ENCODE results near the gene TMEM185B. TPM values are rescaled to one million over a fixed set of nuclear protein-coding genes. Genes with fewer than 3 reads are reported as not detected.
"Not testable (repeated sequence)": the region's sequence is repeated elsewhere in the genome, so short reads cannot be mapped to it uniquely, and the experiment has no call there.

TMEM185B gene
- total RNA-seq, 1 donor from 2014 or later = 22.4 TPM

DNA sequence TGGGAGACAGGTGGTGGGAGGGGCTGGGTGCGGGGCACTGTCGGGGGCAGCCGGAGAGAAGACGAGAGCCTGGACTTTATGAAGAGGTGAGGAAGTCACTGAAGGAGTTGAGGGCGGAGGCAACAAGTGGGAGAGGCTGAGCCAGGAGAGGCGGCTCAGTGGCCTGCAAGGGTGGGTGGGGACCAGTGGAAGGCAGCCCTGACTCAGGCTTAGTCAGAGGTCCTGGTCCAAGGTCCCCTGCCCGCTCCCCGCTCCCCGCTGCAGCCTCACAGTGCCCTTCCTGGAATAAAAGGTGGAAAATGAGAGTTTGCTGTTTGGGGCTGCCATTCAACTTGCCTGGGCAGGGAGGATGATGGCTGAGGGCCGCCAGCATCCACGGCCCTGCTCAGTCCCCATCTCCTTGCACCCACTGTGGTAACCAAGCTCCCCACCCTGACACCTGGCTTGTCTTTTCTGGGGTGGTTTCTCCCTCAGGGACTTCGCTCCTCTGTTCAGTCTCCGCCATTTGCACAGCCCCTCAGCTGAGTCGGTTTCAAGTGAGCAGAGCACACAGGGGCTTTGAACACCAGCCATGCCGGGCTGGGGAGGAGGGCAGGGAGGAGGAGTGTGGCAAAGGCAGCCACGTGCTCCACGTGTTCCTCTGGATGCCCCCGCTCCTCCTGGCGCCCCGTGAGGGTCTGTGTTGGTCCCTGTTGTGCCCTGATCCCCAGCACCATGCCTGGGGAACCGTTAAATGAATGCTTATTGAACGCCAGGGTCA lies 15.7 kb upstream of the TMEM185B start:
- H3K27me3 Mint-ChIP-seq (ENCODE audit: low read depth) = no peaks in the 10 kb centered on the region
- TF ChIP-seq, protein P1, sequence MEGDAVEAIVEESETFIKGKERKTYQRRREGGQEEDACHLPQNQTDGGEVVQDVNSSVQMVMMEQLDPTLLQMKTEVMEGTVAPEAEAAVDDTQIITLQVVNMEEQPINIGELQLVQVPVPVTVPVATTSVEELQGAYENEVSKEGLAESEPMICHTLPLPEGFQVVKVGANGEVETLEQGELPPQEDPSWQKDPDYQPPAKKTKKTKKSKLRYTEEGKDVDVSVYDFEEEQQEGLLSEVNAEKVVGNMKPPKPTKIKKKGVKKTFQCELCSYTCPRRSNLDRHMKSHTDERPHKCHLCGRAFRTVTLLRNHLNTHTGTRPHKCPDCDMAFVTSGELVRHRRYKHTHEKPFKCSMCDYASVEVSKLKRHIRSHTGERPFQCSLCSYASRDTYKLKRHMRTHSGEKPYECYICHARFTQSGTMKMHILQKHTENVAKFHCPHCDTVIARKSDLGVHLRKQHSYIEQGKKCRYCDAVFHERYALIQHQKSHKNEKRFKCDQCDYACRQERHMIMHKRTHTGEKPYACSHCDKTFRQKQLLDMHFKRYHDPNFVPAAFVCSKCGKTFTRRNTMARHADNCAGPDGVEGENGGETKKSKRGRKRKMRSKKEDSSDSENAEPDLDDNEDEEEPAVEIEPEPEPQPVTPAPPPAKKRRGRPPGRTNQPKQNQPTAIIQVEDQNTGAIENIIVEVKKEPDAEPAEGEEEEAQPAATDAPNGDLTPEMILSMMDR (conservative IDR thresholded peaks at IDR 0.05) = no peak
- no peak for DNase-seq (ENCODE audit: low read depth, low spot score)
- H3K4me1 Mint-ChIP-seq = peaks cover 17% of the 10 kb centered on the region
- H3K27ac Mint-ChIP-seq (ENCODE audit: unreplicated experiment) = no peak overlapping the region
- no peak overlapping the region for H3K4me3 Mint-ChIP-seq
- H3K9me3 Mint-ChIP-seq = peaks cover 2% of the 10 kb centered on the region
- H3K36me3 Mint-ChIP-seq (ENCODE audit: low read depth) = no peaks in the 10 kb centered on the region

DNA sequence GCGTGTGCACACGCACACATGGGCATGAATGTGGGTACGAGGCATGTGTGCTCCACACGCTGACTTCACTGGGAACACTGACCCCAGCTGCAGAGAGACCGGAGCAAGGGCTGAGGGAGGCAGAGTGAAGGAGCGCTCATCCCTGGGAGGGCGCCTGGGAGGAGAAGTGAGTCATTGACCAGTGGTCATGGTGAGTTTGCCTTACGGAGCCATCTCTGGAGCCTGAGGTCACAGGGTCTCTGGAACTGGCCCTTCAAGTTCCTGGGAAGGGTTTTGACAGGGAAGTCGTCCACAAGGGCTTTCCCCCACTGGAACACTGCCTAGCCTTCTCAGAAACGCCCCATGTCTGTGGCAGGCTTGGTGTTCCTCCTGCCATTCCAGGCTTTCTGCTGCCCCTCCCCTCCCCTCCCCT lies 14.3 kb upstream of the TMEM185B start:
- Mint-ChIP-seq H3K27ac (ENCODE audit: unreplicated experiment) (no peak overlapping the region), H3K4me3 (no peak overlapping the region), H3K4me1 (peaks cover 17% of the 10 kb centered on the region), H3K36me3 (ENCODE audit: low read depth) (no peaks in the 10 kb centered on the region), H3K27me3 (ENCODE audit: low read depth) (no peaks in the 10 kb centered on the region), H3K9me3 (peaks cover 2% of the 10 kb centered on the region)
- no peak for DNase-seq (ENCODE audit: low read depth, low spot score)
- TF ChIP-seq, protein P1 (conservative IDR thresholded peaks at IDR 0.05) = no peak

DNA sequence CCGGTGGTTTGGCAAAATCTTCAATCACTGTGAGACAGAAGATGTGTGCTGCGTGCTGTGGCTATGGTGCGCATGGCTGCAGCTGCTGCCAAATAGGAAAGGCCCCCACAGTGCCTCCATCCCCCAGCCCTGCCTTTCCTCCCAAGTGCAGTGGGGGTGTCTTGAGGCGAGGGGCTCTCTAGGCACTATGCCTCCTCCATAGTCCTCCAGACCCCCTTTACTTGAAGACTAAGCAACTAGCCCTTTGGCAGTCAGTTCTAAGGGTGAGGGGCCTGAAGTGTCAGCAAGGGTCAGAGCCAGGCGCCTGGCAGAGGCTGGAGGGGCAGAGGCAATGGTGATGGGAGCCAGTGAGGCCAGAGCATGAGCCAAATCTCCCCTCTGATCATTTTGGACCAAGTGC lies 13.6 kb upstream of the TMEM185B start:
- peaks cover 2% of the 10 kb centered on the region for H3K9me3 Mint-ChIP-seq
- H3K36me3 Mint-ChIP-seq (ENCODE audit: low read depth) = no peaks in the 10 kb centered on the region
- TF ChIP-seq, protein P1 (conservative IDR thresholded peaks at IDR 0.05) = no peak
- H3K27me3 Mint-ChIP-seq (ENCODE audit: low read depth) = no peaks in the 10 kb centered on the region
- no peak overlapping the region for H3K4me3 Mint-ChIP-seq
- peaks cover 17% of the 10 kb centered on the region for H3K4me1 Mint-ChIP-seq
- DNase-seq (ENCODE audit: low read depth, low spot score) = no peak
- no peak overlapping the region for H3K27ac Mint-ChIP-seq (ENCODE audit: unreplicated experiment)

DNA sequence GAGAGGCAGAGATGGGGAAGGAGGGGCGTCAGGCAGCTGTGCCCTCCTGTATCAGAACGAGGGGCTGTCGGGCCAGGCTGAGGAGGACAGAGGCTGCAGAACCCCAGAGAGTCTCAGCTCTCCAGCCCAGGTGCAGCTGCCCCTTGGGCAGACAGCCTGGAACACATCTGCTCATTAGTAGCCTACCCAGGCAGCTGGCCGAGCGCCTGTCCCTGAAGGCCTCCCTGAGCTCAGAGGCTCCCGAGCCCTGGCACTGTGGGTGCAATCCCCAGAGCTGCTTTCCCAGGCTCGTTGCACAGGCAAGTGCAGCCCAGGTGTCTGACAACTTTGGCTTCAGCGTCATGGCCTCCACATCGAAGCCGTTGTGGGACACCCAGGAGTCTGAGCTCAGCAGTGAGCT lies 13.1 kb upstream of the TMEM185B start:
- H3K4me3 Mint-ChIP-seq = no peak overlapping the region
- H3K36me3 Mint-ChIP-seq (ENCODE audit: low read depth) = no peaks in the 10 kb centered on the region
- no peak for DNase-seq (ENCODE audit: low read depth, low spot score)
- H3K27me3 Mint-ChIP-seq (ENCODE audit: low read depth) = no peaks in the 10 kb centered on the region
- no peak overlapping the region for H3K27ac Mint-ChIP-seq (ENCODE audit: unreplicated experiment)
- TF ChIP-seq, protein P1 (conservative IDR thresholded peaks at IDR 0.05) = no peak
- H3K9me3 Mint-ChIP-seq = peaks cover 2% of the 10 kb centered on the region
- H3K4me1 Mint-ChIP-seq = peaks cover 17% of the 10 kb centered on the region

DNA sequence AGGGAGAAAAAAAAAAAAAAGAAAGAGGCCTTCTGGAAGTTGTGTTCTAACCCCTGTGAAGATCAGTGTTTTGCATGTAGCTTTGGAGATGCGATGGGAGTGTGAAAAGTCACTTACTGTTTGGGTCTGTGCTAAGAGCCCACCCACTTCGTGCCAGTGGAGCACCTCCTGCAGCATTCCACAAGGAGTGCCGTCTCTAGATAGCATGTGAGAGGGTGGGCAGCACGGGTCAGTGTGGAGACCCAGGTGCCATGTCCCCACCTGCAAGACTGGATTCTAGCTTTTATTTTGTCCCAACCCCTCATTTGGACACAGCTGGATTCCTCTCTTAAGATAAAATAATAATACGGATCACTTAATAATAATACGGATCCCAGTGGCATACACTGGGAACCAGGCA lies 12.5 kb upstream of the TMEM185B start:
- Mint-ChIP-seq H3K4me1 (peaks cover 17% of the 10 kb centered on the region), H3K36me3 (ENCODE audit: low read depth) (no peaks in the 10 kb centered on the region), H3K27ac (ENCODE audit: unreplicated experiment) (no peak overlapping the region), H3K4me3 (no peak overlapping the region), H3K9me3 (peaks cover 2% of the 10 kb centered on the region), H3K27me3 (ENCODE audit: low read depth) (no peaks in the 10 kb centered on the region)
- DNase-seq (ENCODE audit: low read depth, low spot score) = no peak
- TF ChIP-seq, protein P1 (conservative IDR thresholded peaks at IDR 0.05) = no peak

DNA sequence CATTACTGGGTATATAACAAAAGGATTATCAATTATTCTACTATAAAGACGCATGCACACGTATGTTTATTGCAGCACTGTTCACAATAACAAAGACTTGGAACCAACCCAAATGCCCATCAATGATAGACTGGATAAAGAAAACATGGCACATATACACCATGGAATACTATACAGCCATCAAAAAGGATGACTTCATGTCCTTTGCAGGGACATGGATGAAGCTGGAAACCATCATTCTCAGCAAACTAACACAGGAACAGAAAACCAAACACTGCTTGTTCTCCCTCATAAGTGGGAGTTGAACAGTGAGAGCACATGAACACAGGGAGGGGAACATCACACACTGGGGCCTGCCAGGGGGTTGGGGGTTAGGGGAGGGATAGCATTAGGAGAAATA lies 12.0 kb upstream of the TMEM185B start:
- H3K4me3 Mint-ChIP-seq; H3K27ac Mint-ChIP-seq (ENCODE audit: unreplicated experiment); DNase-seq (ENCODE audit: low read depth, low spot score); H3K27me3 Mint-ChIP-seq (ENCODE audit: low read depth); H3K9me3 Mint-ChIP-seq; H3K36me3 Mint-ChIP-seq (ENCODE audit: low read depth): not testable (repeated sequence)
- H3K4me1 Mint-ChIP-seq = peaks cover 17% of the 10 kb centered on the region

All from neural crest cell (in vitro differentiated cells).